GM13976 (cell line): ENCODE results near the gene HPRT1.

ENCODE experiments used
- DNase-seq: peaks from one replicate; pipeline ENCODE4 v3.0.0; 2012; ENCODE audit warnings: low spot score
- in situ Hi-C: fragments of 300-500 bp; cut with MboI; formaldehyde crosslinking; loops from one replicate; pipeline ENCODE4 v1.12.0; 2022; ENCODE audit warnings: low sequenced_read_pairs, mixed read lengths, inconsistent platforms; ENCODE audit not compliant: unreplicated experiment
- TF ChIP-seq, protein P1 (sequence below): IDR thresholded peaks from 2 replicates; pipeline ENCODE4 v1.5.1; 2012; ENCODE audit warnings: borderline replicate concordance, mild to moderate bottlenecking; ENCODE audit not compliant: insufficient read depth; ENCODE audit errors: extremely low read depth, missing control alignments, control extremely low read depth

Gene HPRT1

DNA sequence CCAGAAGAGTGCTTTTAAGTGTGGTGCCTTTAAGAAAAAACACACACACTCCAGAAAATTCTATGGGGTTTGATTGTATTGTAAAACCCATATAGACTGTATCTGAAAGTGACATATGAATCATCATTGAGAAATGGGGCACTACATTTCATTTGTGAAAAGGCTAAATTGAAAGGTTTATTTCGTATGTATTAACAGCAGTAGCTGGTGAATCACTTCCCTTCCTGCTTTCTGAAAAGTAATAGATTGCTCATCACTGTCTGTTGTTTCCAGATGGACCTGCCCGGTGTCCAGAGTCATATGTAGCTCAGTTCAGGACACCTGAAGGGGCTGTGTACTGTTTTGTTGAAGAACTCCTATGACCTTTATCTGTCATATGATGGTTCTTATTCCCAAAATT is 28.1 kb upstream of the HPRT1 start:
- DNase-seq: no peak
- in situ Hi-C loops: no loop called here
- TF ChIP-seq, protein P1, sequence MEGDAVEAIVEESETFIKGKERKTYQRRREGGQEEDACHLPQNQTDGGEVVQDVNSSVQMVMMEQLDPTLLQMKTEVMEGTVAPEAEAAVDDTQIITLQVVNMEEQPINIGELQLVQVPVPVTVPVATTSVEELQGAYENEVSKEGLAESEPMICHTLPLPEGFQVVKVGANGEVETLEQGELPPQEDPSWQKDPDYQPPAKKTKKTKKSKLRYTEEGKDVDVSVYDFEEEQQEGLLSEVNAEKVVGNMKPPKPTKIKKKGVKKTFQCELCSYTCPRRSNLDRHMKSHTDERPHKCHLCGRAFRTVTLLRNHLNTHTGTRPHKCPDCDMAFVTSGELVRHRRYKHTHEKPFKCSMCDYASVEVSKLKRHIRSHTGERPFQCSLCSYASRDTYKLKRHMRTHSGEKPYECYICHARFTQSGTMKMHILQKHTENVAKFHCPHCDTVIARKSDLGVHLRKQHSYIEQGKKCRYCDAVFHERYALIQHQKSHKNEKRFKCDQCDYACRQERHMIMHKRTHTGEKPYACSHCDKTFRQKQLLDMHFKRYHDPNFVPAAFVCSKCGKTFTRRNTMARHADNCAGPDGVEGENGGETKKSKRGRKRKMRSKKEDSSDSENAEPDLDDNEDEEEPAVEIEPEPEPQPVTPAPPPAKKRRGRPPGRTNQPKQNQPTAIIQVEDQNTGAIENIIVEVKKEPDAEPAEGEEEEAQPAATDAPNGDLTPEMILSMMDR: no peak

DNA sequence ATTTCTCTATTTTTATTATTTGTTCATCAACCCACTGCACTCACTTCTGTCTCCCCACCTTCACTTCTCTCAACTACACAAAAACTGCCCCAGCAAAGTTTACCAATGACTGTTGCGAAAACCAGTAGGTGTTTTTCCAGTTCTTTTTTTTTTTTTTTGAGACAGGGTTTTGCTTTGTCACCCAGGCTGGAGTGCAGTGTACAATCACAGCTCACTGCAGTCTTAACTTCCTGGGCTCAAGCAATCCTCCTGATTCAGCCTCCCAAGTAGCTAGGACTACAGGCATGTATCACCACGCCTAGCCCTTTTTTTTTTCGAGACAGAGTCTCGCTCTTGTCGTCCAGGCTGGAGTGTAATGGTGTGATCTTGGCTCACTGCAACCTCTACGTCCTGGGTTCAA is 24.1 kb upstream of the HPRT1 start:
- in situ Hi-C loops: no loop called here
- TF ChIP-seq, protein P1: no peak
- no peak for DNase-seq

- in situ Hi-C loops: no loop called here
- peak; percentile 21 for DNase-seq
- TF ChIP-seq, protein P1: no peak
These were observed 16.9 kb upstream of the HPRT1 start for GRCh38 chrX:134443020-134443419.

GRCh38 chrX:134443461-134443860 is 16.5 kb upstream of the HPRT1 start:
- in situ Hi-C loops: no loop called here
- TF ChIP-seq, protein P1: no peak
- no peak for DNase-seq

GRCh38 chrX:134444681-134445080 is 15.3 kb upstream of the HPRT1 start:
- TF ChIP-seq, protein P1: no peak
- peak; percentile 18 for DNase-seq
- in situ Hi-C loops: no loop called here

DNA sequence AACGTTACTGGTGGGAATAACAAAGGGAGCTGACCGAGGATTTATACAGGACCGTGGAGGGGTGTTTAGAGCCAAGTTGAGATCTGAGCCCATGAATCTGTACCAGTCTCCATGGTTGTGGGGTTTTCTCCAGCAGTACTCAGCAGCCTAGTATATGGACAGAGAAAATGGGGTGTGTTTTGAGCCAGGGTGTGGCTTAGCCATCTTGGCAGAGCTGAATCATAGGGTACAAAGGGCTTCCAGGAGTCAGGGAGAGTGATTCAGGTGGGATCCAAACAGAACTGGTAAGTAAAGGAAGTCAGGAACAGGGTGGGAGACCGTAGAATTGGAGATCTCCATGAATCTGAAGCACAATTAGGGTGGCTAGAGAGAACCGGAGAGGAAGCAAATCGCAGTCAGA is 7.4 kb upstream of the HPRT1 start:
- TF ChIP-seq, protein P1: no peak
- no peak for DNase-seq
- in situ Hi-C loops: no loop called here

DNA sequence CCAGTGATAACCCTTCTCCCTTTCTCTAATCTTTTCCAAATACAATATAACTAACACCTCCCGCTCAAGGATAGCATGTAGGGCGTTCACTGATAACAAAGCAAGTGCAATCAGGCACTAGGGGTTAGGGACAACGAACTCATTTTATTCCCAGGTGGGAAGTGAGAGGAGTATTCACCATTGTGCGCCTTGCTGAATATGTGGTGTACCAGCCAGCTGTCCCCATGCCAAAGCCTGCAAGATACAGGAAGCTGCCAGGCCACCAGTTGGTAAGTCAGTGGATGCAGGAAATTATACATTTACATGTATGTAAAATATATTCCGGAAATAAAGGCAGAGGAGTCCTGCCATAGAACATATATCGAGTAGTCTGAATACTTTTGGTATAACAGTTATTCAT is 6.3 kb upstream of the HPRT1 start:
- no peak for DNase-seq
- TF ChIP-seq, protein P1: no peak
- in situ Hi-C loops: no loop called here
